Muscle layer of duodenum (tissue), 2 donors: ENCODE measurements around the gene SERPIND1.
"Not testable (repeated sequence)": the region's sequence is repeated elsewhere in the genome, so short reads cannot be mapped to it uniquely, and the experiment has no call there.

Experiments
- H3K27ac ChIP-seq: one replicate; pipeline ENCODE4 v1.7.0; 2013; ENCODE audit warnings: mild to moderate bottlenecking, low read length
- H3K27me3 ChIP-seq: one replicate; pipeline ENCODE4 v1.7.0; 2013; ENCODE audit warnings: low read depth, mild to moderate bottlenecking, control low read depth, low read length
- H3K36me3 ChIP-seq, 2 donors: one replicate each; pipeline ENCODE4 v1.7.0; 2013; ENCODE audit warnings: low read length in 2 of 2, control low read depth in 1 of 2, mild to moderate bottlenecking in 1 of 2; ENCODE audit not compliant: insufficient read depth in 2 of 2, control insufficient read depth in 1 of 2
- H3K4me1 ChIP-seq, 2 donors: one replicate each; pipeline ENCODE4 v1.7.0; 2013; ENCODE audit warnings: low read length in 2 of 2, mild to moderate bottlenecking in 2 of 2, control low read depth in 1 of 2, moderate library complexity in 1 of 2; ENCODE audit not compliant: insufficient read depth in 2 of 2, control insufficient read depth in 1 of 2
- H3K4me3 ChIP-seq, 2 donors: one replicate each; pipeline ENCODE4 v1.7.0; 2013; ENCODE audit warnings: low read length in 2 of 2, low read depth in 1 of 2, mild to moderate bottlenecking in 1 of 2
- H3K9me3 ChIP-seq, 2 donors: one replicate each; pipeline ENCODE4 v1.7.0; 2013; ENCODE audit warnings: low read length in 2 of 2, control low read depth in 1 of 2, mild to moderate bottlenecking in 1 of 2; ENCODE audit not compliant: control insufficient read depth in 1 of 2
- donor health status: healthy.

The SERPIND1 gene, protein sequence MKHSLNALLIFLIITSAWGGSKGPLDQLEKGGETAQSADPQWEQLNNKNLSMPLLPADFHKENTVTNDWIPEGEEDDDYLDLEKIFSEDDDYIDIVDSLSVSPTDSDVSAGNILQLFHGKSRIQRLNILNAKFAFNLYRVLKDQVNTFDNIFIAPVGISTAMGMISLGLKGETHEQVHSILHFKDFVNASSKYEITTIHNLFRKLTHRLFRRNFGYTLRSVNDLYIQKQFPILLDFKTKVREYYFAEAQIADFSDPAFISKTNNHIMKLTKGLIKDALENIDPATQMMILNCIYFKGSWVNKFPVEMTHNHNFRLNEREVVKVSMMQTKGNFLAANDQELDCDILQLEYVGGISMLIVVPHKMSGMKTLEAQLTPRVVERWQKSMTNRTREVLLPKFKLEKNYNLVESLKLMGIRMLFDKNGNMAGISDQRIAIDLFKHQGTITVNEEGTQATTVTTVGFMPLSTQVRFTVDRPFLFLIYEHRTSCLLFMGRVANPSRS

DNA sequence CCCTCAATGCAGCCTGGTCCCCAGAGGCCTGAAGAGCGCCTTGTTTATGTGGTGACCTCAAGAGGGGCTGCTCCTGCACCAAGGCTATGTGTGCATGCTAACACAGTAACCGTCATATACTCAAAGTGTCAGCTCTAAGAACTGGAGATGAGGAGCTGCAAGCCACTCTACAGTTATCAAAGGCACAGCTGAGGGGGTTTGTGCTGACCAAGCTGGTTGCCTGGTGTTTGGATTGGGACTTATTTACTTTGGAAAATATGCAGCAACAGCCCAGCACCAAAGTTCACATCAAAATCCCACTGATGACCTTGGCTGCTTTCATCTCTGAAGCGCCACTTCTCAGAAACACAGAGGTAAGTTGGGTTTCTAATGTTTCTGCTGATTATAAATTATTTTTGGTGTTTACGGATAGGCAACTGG lies at the start of gene SERPIND1:
SERPIND1 (plus strand) TSS at position 321 of the 420 bp plus-strand sequence. CDS start 5,200 bp downstream, outside the sequence.
- no peak within 1 kb of the TSS for H3K27ac ChIP-seq
- H3K4me1 ChIP-seq: no peaks in the 10 kb centered on the region
- no peaks in the 10 kb centered on the region for H3K27me3 ChIP-seq
- H3K4me3 ChIP-seq: no peak within 1 kb of the TSS
- H3K36me3 ChIP-seq: peaks cover 11 to 21% of the 10 kb centered on the region in 2 donors
- no peaks in the 10 kb centered on the region for H3K9me3 ChIP-seq

- H3K36me3 ChIP-seq: peaks cover 35 to 83% of the 10 kb centered on the region in 2 donors
- no peak overlapping the region for H3K27ac ChIP-seq
- no peak overlapping the region for H3K4me3 ChIP-seq
These were observed 49.0 kb upstream of the SERPIND1 start for GRCh38 chr22:20724676-20725454.

GRCh38 chr22:20725987-20726558 lies 47.8 kb upstream of the SERPIND1 start:
- no peaks in the 10 kb centered on the region for H3K27me3 ChIP-seq
- H3K4me3 ChIP-seq: no peak overlapping the region
- peaks cover 35 to 72% of the 10 kb centered on the region in 2 donors for H3K36me3 ChIP-seq
- no peaks in the 10 kb centered on the region for H3K4me1 ChIP-seq
- H3K9me3 ChIP-seq: no peaks in the 10 kb centered on the region
- H3K27ac ChIP-seq: no peak overlapping the region

More at GRCh38 chr22:20724676-20725454, 49.0 kb upstream of the SERPIND1 start:
- Histone ChIP-seq H3K9me3 (no peaks in the 10 kb centered on the region), H3K27me3 (no peaks in the 10 kb centered on the region), H3K4me1 (no peaks in the 10 kb centered on the region)

- Histone ChIP-seq H3K27ac (no peak overlapping the region), H3K4me3 (no peak overlapping the region), H3K9me3 (no peaks in the 10 kb centered on the region), H3K4me1 (no peaks in the 10 kb centered on the region), H3K36me3 (peaks cover 35 to 63% of the 10 kb centered on the region in 2 donors), H3K27me3 (no peaks in the 10 kb centered on the region)
These were observed 46.5 kb upstream of the SERPIND1 start for GRCh38 chr22:20727118-20728015.

DNA sequence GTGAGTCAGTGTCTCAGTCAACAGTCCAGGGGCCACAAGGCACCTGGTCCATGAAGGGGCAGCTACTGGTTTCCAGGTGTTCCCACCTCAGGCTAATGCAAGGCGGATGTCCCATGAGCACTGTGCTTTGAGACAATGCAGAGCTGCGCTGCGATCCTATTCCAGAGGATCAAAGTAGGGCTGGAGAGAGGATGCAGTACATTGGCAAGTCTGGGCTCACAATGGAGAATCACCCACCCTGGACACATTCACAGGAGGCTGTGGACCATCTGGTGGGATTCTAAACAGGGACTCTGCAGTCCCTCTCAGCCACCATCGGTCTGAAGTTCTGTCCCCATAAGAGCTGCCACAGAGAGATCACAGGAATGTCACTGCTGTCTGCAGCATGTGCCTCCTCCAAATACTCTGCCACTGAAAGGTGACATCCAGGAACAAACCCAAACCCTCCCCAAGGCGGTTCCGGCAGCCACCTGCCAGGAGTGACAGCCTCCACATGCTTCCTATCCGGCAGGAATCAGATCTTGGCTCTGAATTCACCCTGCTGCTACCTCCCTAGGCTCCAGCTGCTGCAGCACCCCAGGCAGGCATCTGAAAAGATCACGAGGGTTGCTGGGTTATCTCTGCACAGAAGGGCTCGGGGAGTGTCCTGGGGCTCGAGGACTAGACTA lies 45.3 kb upstream of the SERPIND1 start:
- H3K4me3 ChIP-seq: no peak overlapping the region
- no peaks in the 10 kb centered on the region for H3K4me1 ChIP-seq
- H3K27me3 ChIP-seq: no peaks in the 10 kb centered on the region
- peaks cover 35 to 63% of the 10 kb centered on the region in 2 donors for H3K36me3 ChIP-seq
- no peaks in the 10 kb centered on the region for H3K9me3 ChIP-seq
- no peak overlapping the region for H3K27ac ChIP-seq

DNA sequence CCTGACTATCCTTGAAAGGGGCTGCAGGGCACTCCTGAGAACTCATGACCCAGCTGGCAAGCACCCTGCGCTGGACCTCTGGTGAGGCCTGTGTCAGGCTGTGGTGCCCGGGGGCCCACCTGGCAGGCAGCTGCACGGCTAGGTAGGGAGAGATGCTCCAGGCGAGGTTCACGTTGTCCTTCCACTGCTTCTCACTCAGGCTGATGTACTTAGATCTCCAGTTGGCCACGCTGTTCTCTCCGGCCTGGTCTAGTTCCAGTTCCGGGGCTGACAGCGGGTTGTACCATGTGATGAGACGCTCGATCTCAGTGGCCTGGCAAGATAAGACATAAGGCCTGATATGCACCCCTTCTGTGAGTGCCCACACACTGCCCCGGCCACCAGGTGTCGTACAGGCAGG lies 44.7 kb upstream of the SERPIND1 start:
- H3K4me3 ChIP-seq: no peak overlapping the region
- H3K36me3 ChIP-seq: peaks cover 35 to 63% of the 10 kb centered on the region in 2 donors
- no peaks in the 10 kb centered on the region for H3K27me3 ChIP-seq
- no peaks in the 10 kb centered on the region for H3K9me3 ChIP-seq
- H3K27ac ChIP-seq: no peak overlapping the region
- H3K4me1 ChIP-seq: no peaks in the 10 kb centered on the region

DNA sequence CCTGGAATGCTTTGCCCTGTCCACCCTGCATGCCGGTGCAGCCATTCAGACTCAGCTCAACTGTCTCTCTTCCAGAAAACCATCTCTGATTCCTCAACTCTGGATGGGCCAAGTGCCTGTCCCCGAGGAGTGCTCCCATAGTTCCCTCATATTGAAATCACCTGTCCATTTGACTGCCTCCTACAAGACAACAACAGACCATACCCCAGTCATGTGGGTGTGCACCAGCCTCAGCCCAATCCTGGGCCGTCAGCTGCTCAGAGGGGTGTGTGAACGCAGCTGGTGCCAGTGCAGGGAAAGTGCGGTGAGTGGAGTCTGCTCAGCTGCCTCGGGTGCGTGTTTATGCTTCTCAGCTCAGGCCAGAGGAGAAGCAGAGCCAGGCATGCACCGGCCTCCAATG lies 41.5 kb upstream of the SERPIND1 start:
- not testable (repeated sequence) for H3K27me3 ChIP-seq, H3K4me3 ChIP-seq, H3K4me1 ChIP-seq, H3K9me3 ChIP-seq, H3K27ac ChIP-seq
- peaks cover 19 to 32% of the 10 kb centered on the region in 2 donors for H3K36me3 ChIP-seq

GRCh38 chr22:20735356-20736162 lies 38.4 kb upstream of the SERPIND1 start:
- H3K4me1 ChIP-seq, H3K4me3 ChIP-seq, H3K9me3 ChIP-seq, H3K27me3 ChIP-seq, H3K27ac ChIP-seq: not testable (repeated sequence)
- H3K36me3 ChIP-seq: peaks cover 2 to 19% of the 10 kb centered on the region in 2 donors

- not testable (repeated sequence) for H3K27ac ChIP-seq, H3K9me3 ChIP-seq
- peaks cover 16 to 32% of the 10 kb centered on the region in 2 donors for H3K36me3 ChIP-seq
These were observed 37.0 kb upstream of the SERPIND1 start for GRCh38 chr22:20736891-20737290.

More at GRCh38 chr22:20736891-20737290, 37.0 kb upstream of the SERPIND1 start:
- not testable (repeated sequence) for H3K4me1 ChIP-seq, H3K4me3 ChIP-seq, H3K27me3 ChIP-seq
